ENCODE measurements around the gene CPA1. TPM values are rescaled to one million over a fixed set of nuclear protein-coding genes. Genes with fewer than 3 reads are reported as not detected.

Gene CPA1
- total RNA-seq, 1 experiment from 2014 or later = not detected

DNA sequence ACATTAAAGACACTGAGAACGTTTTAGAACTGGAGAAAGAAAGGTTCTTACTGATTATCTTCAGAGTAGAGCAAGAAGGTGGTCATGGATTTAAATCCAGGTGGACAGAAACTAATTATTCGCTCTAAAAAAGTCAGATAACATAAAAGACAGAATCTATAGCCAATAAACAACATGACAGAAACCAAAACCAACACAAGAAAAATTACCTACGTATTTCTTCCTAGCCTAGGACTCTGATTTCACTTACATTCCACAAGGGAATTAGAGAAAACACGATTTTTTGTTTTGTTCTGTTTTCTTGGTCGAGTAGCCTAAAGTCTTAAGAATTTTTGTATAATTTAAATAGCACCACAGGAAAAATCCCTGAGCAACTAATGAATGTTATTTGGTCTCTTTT lies 15.1 kb downstream of the CPA1 start:
- H3K9me3 Mint-ChIP-seq (ENCODE audit: unreplicated experiment) = no peaks in the 10 kb centered on the region
- H3K36me3 ChIP-seq (ENCODE audit: control insufficient read depth, insufficient read depth, low read length) = no peaks in the 10 kb centered on the region
- no peak overlapping the region for H3K27ac Mint-ChIP-seq (ENCODE audit: unreplicated experiment)
- H3K9me3 ChIP-seq = no peaks in the 10 kb centered on the region
- H3K36me3 Mint-ChIP-seq (ENCODE audit: insufficient read depth, unreplicated experiment) = no peaks in the 10 kb centered on the region
- CTCF ChIA-PET = no interaction called here
- H3K4me1 ChIP-seq = peaks cover 15% of the 10 kb centered on the region
- POLR2A ChIA-PET = no interaction called here
- H3K4me3 ChIP-seq (ENCODE audit: low read depth, low read length) = no peak overlapping the region
- DNase-seq = no peak
- no TSS peak for BruUV-seq (replicated peaks)
- peaks cover 23% of the 10 kb centered on the region for H3K4me1 Mint-ChIP-seq (ENCODE audit: low read depth, unreplicated experiment)
- H3K27me3 ChIP-seq (replicated peaks; ENCODE audit: control insufficient read depth, insufficient read depth, low read length) = no peaks in the 10 kb centered on the region
- no peaks in the 10 kb centered on the region for H3K27me3 Mint-ChIP-seq (ENCODE audit: insufficient read depth, unreplicated experiment)
- intact Hi-C loops (cut with micrococcal nuclease; ENCODE audit: unreplicated experiment) = no loop called here
- no peak overlapping the region for H3K4me3 Mint-ChIP-seq (ENCODE audit: unreplicated experiment)
- TF ChIP-seq, protein P1, sequence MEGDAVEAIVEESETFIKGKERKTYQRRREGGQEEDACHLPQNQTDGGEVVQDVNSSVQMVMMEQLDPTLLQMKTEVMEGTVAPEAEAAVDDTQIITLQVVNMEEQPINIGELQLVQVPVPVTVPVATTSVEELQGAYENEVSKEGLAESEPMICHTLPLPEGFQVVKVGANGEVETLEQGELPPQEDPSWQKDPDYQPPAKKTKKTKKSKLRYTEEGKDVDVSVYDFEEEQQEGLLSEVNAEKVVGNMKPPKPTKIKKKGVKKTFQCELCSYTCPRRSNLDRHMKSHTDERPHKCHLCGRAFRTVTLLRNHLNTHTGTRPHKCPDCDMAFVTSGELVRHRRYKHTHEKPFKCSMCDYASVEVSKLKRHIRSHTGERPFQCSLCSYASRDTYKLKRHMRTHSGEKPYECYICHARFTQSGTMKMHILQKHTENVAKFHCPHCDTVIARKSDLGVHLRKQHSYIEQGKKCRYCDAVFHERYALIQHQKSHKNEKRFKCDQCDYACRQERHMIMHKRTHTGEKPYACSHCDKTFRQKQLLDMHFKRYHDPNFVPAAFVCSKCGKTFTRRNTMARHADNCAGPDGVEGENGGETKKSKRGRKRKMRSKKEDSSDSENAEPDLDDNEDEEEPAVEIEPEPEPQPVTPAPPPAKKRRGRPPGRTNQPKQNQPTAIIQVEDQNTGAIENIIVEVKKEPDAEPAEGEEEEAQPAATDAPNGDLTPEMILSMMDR (IDR thresholded peaks at IDR 0.05; ENCODE audit: insufficient read depth in 1 of 2, low read depth in 1 of 2, low read length in 1 of 2, severe bottlenecking in 1 of 2, unreplicated experiment in 1 of 2) = no peak

DNA sequence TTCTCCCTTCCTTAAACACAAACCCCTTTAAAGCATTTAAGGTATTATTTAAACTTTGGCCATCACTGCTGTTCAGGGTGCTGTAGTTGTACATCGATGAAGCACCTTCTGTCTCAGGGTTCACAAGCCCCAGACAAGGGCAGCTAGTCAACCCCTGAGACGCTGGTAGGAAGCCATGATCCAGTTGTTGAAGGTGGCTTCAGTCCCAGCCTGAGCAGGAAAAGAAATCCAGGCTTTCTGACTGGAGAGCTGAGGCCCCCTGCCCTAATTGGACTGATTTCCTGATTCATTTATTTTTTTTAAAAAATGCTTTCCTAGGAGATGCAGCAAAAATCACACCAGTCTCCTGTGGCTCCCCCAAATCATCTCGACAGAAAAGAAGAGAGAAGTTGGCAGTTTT lies 15.8 kb downstream of the CPA1 start:
- Mint-ChIP-seq H3K36me3 (ENCODE audit: insufficient read depth, unreplicated experiment) (no peaks in the 10 kb centered on the region), H3K27me3 (ENCODE audit: insufficient read depth, unreplicated experiment) (no peaks in the 10 kb centered on the region), H3K9me3 (ENCODE audit: unreplicated experiment) (no peaks in the 10 kb centered on the region), H3K4me1 (ENCODE audit: low read depth, unreplicated experiment) (peaks cover 23% of the 10 kb centered on the region), H3K27ac (ENCODE audit: unreplicated experiment) (no peak overlapping the region), H3K4me3 (ENCODE audit: unreplicated experiment) (no peak overlapping the region)
- POLR2A ChIA-PET = no interaction called here
- BruUV-seq (replicated peaks) = no TSS peak
- Histone ChIP-seq H3K4me3 (ENCODE audit: low read depth, low read length) (no peak overlapping the region), H3K36me3 (ENCODE audit: control insufficient read depth, insufficient read depth, low read length) (no peaks in the 10 kb centered on the region), H3K9me3 (no peaks in the 10 kb centered on the region), H3K27me3 (replicated peaks; ENCODE audit: control insufficient read depth, insufficient read depth, low read length) (no peaks in the 10 kb centered on the region), H3K4me1 (peaks cover 15% of the 10 kb centered on the region)
- CTCF ChIA-PET = no interaction called here
- no peak for DNase-seq
- TF ChIP-seq, protein P1 (IDR thresholded peaks at IDR 0.05; ENCODE audit: insufficient read depth in 1 of 2, low read depth in 1 of 2, low read length in 1 of 2, severe bottlenecking in 1 of 2, unreplicated experiment in 1 of 2) = no peak
- intact Hi-C loops (cut with micrococcal nuclease; ENCODE audit: unreplicated experiment) = no loop called here

DNA sequence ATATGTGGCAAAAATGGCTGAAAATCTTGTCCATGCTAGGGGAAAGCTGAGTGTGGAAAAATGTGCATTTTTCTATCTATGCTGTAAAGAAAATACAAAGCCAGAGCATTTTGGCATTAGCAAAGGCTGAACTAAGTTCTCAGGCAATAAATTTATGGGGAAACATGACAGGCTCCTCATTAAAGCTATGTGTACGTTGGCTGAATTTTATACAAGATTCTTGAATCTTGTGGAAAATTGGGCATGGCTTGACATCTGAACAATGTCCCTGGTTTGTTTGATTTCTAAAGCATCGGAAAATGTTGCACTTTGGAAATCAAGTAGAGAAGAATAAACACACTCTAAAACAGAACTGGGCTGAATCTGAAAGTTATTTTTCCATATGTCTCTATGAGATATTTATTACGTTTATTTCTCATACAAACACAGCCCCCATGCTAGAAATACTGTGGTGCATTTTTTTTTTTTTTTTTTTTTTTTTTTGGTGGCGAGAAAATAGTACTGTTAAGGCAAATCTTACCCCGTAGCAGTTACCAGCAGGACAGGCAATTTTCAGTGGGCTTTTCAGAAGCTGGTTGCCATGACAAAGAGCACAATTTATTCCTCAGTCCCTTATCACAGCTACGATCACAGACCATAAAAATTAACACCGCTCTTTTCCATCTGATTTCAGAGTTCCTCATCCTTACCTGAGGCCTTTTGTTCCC lies 16.9 kb downstream of the CPA1 start:
- Histone ChIP-seq H3K4me1 (peaks cover 8% of the 10 kb centered on the region), H3K27me3 (replicated peaks; ENCODE audit: control insufficient read depth, insufficient read depth, low read length) (no peaks in the 10 kb centered on the region), H3K36me3 (ENCODE audit: control insufficient read depth, insufficient read depth, low read length) (no peaks in the 10 kb centered on the region), H3K9me3 (no peaks in the 10 kb centered on the region), H3K4me3 (ENCODE audit: low read depth, low read length) (no peak overlapping the region)
- Mint-ChIP-seq H3K9me3 (ENCODE audit: unreplicated experiment) (no peaks in the 10 kb centered on the region), H3K27me3 (ENCODE audit: insufficient read depth, unreplicated experiment) (no peaks in the 10 kb centered on the region), H3K4me3 (ENCODE audit: unreplicated experiment) (no peak overlapping the region), H3K4me1 (ENCODE audit: low read depth, unreplicated experiment) (peaks cover 20% of the 10 kb centered on the region), H3K27ac (ENCODE audit: unreplicated experiment) (no peak overlapping the region), H3K36me3 (ENCODE audit: insufficient read depth, unreplicated experiment) (no peaks in the 10 kb centered on the region)
- BruUV-seq (replicated peaks) = no TSS peak
- intact Hi-C loops (cut with micrococcal nuclease; ENCODE audit: unreplicated experiment) = no loop called here
- CTCF ChIA-PET = no interaction called here
- TF ChIP-seq, protein P1 (IDR thresholded peaks at IDR 0.05; ENCODE audit: insufficient read depth in 1 of 2, low read depth in 1 of 2, low read length in 1 of 2, severe bottlenecking in 1 of 2, unreplicated experiment in 1 of 2) = no peak
- POLR2A ChIA-PET = no interaction called here
- no peak for DNase-seq
